GM12878 (cell line): ENCODE data around the gene ARHGAP9. TPM values are rescaled to one million over a fixed set of nuclear protein-coding genes. Genes with fewer than 3 reads are reported as not detected.

Source experiments
- ATAC-seq: fragments of 200-7000 bp; cut with Tn5 transposase; 3 replicates; pipeline ENCODE4 v1.9.1; 2020; ENCODE audit warnings: mild to moderate bottlenecking, moderate library complexity
- BruUV-seq: library from RNA; stranded (reverse); fragments of 400-500 nt; replicated peaks from 2 replicates; lab custom pipeline; 2021; lab: Mats Ljungman, UMichigan
- CTCF ChIA-PET: fragments of 300-600 bp; sonication (Branson Sonifier 250); formaldehyde crosslinking; extraction: SDS; loops from one replicate; lab custom pipeline; 2021; ENCODE audit warnings: inconsistent platforms; lab: Yijun Ruan, JAX
- POLR2A ChIA-PET: fragments of 350-600 bp; formaldehyde crosslinking; extraction: SDS; loops from one replicate; lab custom pipeline; 2021; ENCODE audit warnings: inconsistent platforms; lab: Charles Lee
- RAD21 ChIA-PET: fragments of 300-600 bp; sonication (Branson Sonifier 250); formaldehyde crosslinking; loops from one replicate; lab custom pipeline; 2023; ENCODE audit warnings: antibody characterized with exemption; ENCODE audit not compliant: unreplicated experiment; lab: Charles Lee
- SMC1A ChIA-PET: fragments of 300-600 bp; sonication (Branson Sonifier 250); formaldehyde crosslinking; loops from one replicate; lab custom pipeline; 2023; ENCODE audit not compliant: unreplicated experiment, uncharacterized antibody; lab: Charles Lee
- DNase-seq: peaks from one replicate; pipeline ENCODE4 v3.0.0-alpha.2; 2011; ENCODE audit warnings: low read depth, low spot score
- FAIRE-seq: peaks from 3 replicates; lab custom pipeline; 2011; peaks lifted over from hg19 to GRCh38; lab: Jason Lieb, UNC
- H2AFZ ChIP-seq: 2 replicates; pipeline ENCODE4 v1.6.0; 2011; ENCODE audit warnings: low read depth, low read length, control low read depth; ENCODE audit not compliant: control insufficient read depth
- H3K27ac ChIP-seq: 2 replicates; pipeline ENCODE4 v1.5.1; 2011; ENCODE audit warnings: control low read depth; ENCODE audit not compliant: control insufficient read depth, insufficient read depth
- H3K27me3 ChIP-seq, 2 experiments: replicated peaks in 1 of 2; 2 replicates each; pipeline versions ENCODE4 v1.6.0 to v1.6.1; 2011; ENCODE audit warnings: low read length in 1 of 2; ENCODE audit not compliant: control insufficient read depth in 2 of 2, insufficient read depth in 2 of 2
- H3K36me3 ChIP-seq, 2 experiments: 2 replicates each; pipeline ENCODE4 v1.5.1; 2011; ENCODE audit warnings: low read length in 1 of 2; ENCODE audit not compliant: control insufficient read depth in 2 of 2, insufficient read depth in 2 of 2
- H3K4me1 ChIP-seq: 2 replicates; pipeline ENCODE4 v1.6.1; 2011; ENCODE audit warnings: mild to moderate bottlenecking, low read length, moderate library complexity, mixed read lengths; ENCODE audit not compliant: control insufficient read depth, insufficient read depth
- H3K4me2 ChIP-seq: 2 replicates; pipeline ENCODE4 v1.6.0; 2011; ENCODE audit warnings: control low read depth; ENCODE audit not compliant: control insufficient read depth, insufficient read depth
- H3K4me3 ChIP-seq: fragments of 200-600 bp; sonication (generic); 2 replicates; pipeline ENCODE4 v1.5.1; 2016
- H3K79me2 ChIP-seq: 2 replicates; pipeline ENCODE4 v1.6.0; 2011; ENCODE audit warnings: low read length; ENCODE audit not compliant: control insufficient read depth, insufficient read depth
- H3K9ac ChIP-seq: 2 replicates; pipeline ENCODE4 v1.8.0; 2011; ENCODE audit warnings: low read length, control low read depth, mixed read lengths; ENCODE audit not compliant: control insufficient read depth, insufficient read depth
- H3K9me3 ChIP-seq: replicated peaks from 3 replicates; pipeline ENCODE4 v1.5.1; 2011; ENCODE audit warnings: mild to moderate bottlenecking, low read length; ENCODE audit not compliant: control insufficient read depth, insufficient read depth
- H4K20me1 ChIP-seq: 2 replicates; pipeline ENCODE4 v1.6.0; 2011; ENCODE audit not compliant: control insufficient read depth, insufficient read depth
- CEBPZ ChIP-seq: fragments of 150-350 bp; IDR thresholded peaks from 2 replicates; pipeline ENCODE4 v1.6.1; 2016; ENCODE audit warnings: low read depth, low read length
- CHD4 ChIP-seq: fragments of 200-600 bp; sonication (generic); IDR thresholded peaks from 2 replicates; pipeline ENCODE4 v1.6.1; 2016; ENCODE audit warnings: mild to moderate bottlenecking
- DPF2 ChIP-seq: fragments of 450-650 bp; IDR thresholded peaks from 2 replicates; pipeline ENCODE4 v1.6.1; 2017; ENCODE audit warnings: mild to moderate bottlenecking
- E2F8 ChIP-seq: fragments of 450-650 bp; IDR thresholded peaks from 2 replicates; pipeline ENCODE4 v1.6.1; 2018; ENCODE audit warnings: mild to moderate bottlenecking, low read depth, moderate library complexity; ENCODE audit not compliant: partially characterized antibody
- EP300 ChIP-seq, 2 experiments: fragments of 150-350 bp in 1 of 2; IDR thresholded peaks; 2 replicates each; pipeline ENCODE4 v1.6.1; 2011 to 2012; ENCODE audit warnings: low read depth in 2 of 2, low read length in 2 of 2, borderline replicate concordance in 1 of 2, improper control_type of control experiment in 1 of 2, inconsistent platforms in 1 of 2; ENCODE audit not compliant: control insufficient read depth in 1 of 2
- EZH2 ChIP-seq: IDR thresholded peaks from 2 replicates; pipeline ENCODE4 v1.6.1; 2012; ENCODE audit warnings: low read depth, mild to moderate bottlenecking, control low read depth, inconsistent platforms, low read length, borderline replicate concordance; ENCODE audit not compliant: control insufficient read depth
- LARP7 ChIP-seq: fragments of 450-650 bp; IDR thresholded peaks from 2 replicates; pipeline ENCODE4 v1.6.1; 2017; ENCODE audit warnings: mild to moderate bottlenecking
- MEF2B ChIP-seq: fragments of 450-650 bp; IDR thresholded peaks from 2 replicates; pipeline ENCODE4 v1.6.1; 2018; ENCODE audit warnings: mild to moderate bottlenecking, moderate library complexity; ENCODE audit not compliant: partially characterized antibody, poor library complexity, severe bottlenecking
- POLR2A ChIP-seq: IDR thresholded peaks from 2 replicates; pipeline ENCODE4 v1.6.1; 2011; ENCODE audit warnings: low read depth, mild to moderate bottlenecking, low read length
- RB1 ChIP-seq: fragments of 450-650 bp; formaldehyde crosslinking; IDR thresholded peaks from 2 replicates; pipeline ENCODE4 v1.6.1; 2017; ENCODE audit warnings: mild to moderate bottlenecking, borderline replicate concordance
- SREBF1 ChIP-seq: IDR thresholded peaks from 2 replicates; pipeline ENCODE4 v1.6.1; 2012; ENCODE audit warnings: mild to moderate bottlenecking, low read length
- YY1 ChIP-seq: IDR thresholded peaks from 2 replicates; pipeline ENCODE4 v1.6.1; 2011; ENCODE audit warnings: low read depth, mild to moderate bottlenecking, low read length
- ZBED1 ChIP-seq: IDR thresholded peaks from 2 replicates; pipeline ENCODE4 v1.6.1; 2016; ENCODE audit warnings: borderline replicate concordance
- WGBS: methylation state at CpG from one replicate; pipeline ENCODE4 v1.1.6; 2016; ENCODE audit warnings: low lambda C conversion rate; ENCODE audit not compliant: insufficient replicate concordance, insufficient coverage; ENCODE audit errors: missing lambda C conversion rate; 5-methylcytosine and 5-hydroxymethylcytosine counted together
- in situ Hi-C: fragments of 300-500 bp; cut with MboI; formaldehyde crosslinking; loops from 9 replicates; pipeline ENCODE4 v1.14.3; 2018; ENCODE audit warnings: mixed read lengths
- intact Hi-C: fragments of 100-400 bp; cut with micrococcal nuclease; formaldehyde crosslinking; loops from one replicate; pipeline ENCODE4 v1.14.2; 2022; ENCODE audit not compliant: unreplicated experiment
- polyA plus RNA-seq, 11 experiments: library from polyadenylated mRNA; depleted of rRNA in 4 of 11; unstranded in 6 of 11; stranded (reverse) in 5 of 11; fragments of >200 nt; fragmentation: Nextera tagmentation in 4 of 11; fragmentation: Illumina TruSeq in 1 of 11; extraction: Ambion mirVana in 4 of 11; extraction: Trizol in 1 of 11; gene quantifications; 1 replicate in 1 of 11; 2 replicates in 10 of 11; pipeline versions ENCODE4 v1.2.1 to v1.2.3, GENCODE V29; 2011 to 2016; ENCODE audit warnings: inconsistent platforms in 2 of 11, missing spikeins in 2 of 11, low read depth in 1 of 11
- total RNA-seq, 4 experiments: library from RNA; depleted of rRNA in 3 of 4; stranded (reverse); fragments of >200 nt in 3 of 4; fragmentation: Illumina TruSeq in 1 of 4; extraction: Trizol in 1 of 4; gene quantifications; 2 replicates each; pipeline versions ENCODE4 v1.2.1 to v1.2.3, GENCODE V29; 2013 to 2021

ARHGAP9 gene
- total and polyA plus RNA-seq, 10 of the 15 experiments (the other 5 are each of a cell fraction or from before 2014, with no cell fraction given): 19.5 to 102 (median 76.8) TPM

- H2AFZ ChIP-seq: no peak overlapping the region
- ChIA-PET CTCF (no interaction called here), SMC1A (no interaction called here)
- FAIRE-seq: no peak
- TF ChIP-seq POLR2A (peak; percentile 55), CEBPZ (no peak)
- TF ChIP-seq, all 136 proteins: peak for 1
- POLR2A ChIA-PET: no interaction called here
- H3K4me1 ChIP-seq: no peaks in the 10 kb centered on the region
- no TSS peak for BruUV-seq
- RAD21 ChIA-PET: no interaction called here
- H3K4me2 ChIP-seq: no peak overlapping the region
- in situ Hi-C loops: no loop called here
- H3K27me3 ChIP-seq: no peaks in the 10 kb centered on the region
- no peak overlapping the region for H3K9ac ChIP-seq
- H3K27ac ChIP-seq: no peak overlapping the region
- H3K9me3 ChIP-seq: no peaks in the 10 kb centered on the region
- WGBS: 95% methylated on average over 11 of the region's 11 CpGs
- no peak for DNase-seq
- H3K36me3 ChIP-seq: peaks cover 14 to 26% of the 10 kb centered on the region in 2 experiments
- intact Hi-C loops: no loop called here
- no peak for ATAC-seq
- H3K4me3 ChIP-seq: no peak overlapping the region
- no peaks in the 10 kb centered on the region for H4K20me1 ChIP-seq
- H3K79me2 ChIP-seq: no peaks in the 10 kb centered on the region
Measured at GRCh38 chr12:57500213-57500612, 20.5 kb upstream of the ARHGAP9 start.

- Histone ChIP-seq H3K4me2 (no peak overlapping the region), H3K36me3 (peaks cover 8 to 17% of the 10 kb centered on the region in 2 experiments), H3K27me3 (no peaks in the 10 kb centered on the region), H3K27ac (no peak overlapping the region), H4K20me1 (no peaks in the 10 kb centered on the region), H3K79me2 (no peaks in the 10 kb centered on the region), H3K4me3 (no peak overlapping the region), H3K4me1 (no peaks in the 10 kb centered on the region), H3K9ac (no peak overlapping the region), H2AFZ (no peak overlapping the region), H3K9me3 (no peaks in the 10 kb centered on the region)
- WGBS: 98% methylated on average over 4 of the region's 4 CpGs
- FAIRE-seq (no peak), DNase-seq (no peak), ATAC-seq (no peak)
- in situ Hi-C loops (no loop called here), intact Hi-C loops (no loop called here)
- ChIA-PET RAD21 (interaction anchor here (0.7 kb wide), 1 partner anchor 148 kb away, joined by 3 read pairs; no protein-coding TSS in a partner anchor), POLR2A (interaction anchor here (0.6 kb wide), 1 partner anchor 10 kb away, joined by 3 read pairs; no protein-coding TSS in a partner anchor), CTCF (no interaction called here), SMC1A (no interaction called here)
- BruUV-seq: no TSS peak
- no peak for TF ChIP-seq EP300 (IDR thresholded peaks at IDR 0.05; ENCODE audit: borderline replicate concordance in 1 of 2, control insufficient read depth in 1 of 2, low read depth in 2 of 2, low read length in 2 of 2)
- TF ChIP-seq DPF2: no peak
- TF ChIP-seq MEF2B: no peak
- no peak for TF ChIP-seq SREBF1
- no peak for TF ChIP-seq ZBED1
- no peak for TF ChIP-seq YY1
- TF ChIP-seq E2F8: no peak
- TF ChIP-seq RB1: no peak
- TF ChIP-seq CHD4: no peak
- no peak for TF ChIP-seq LARP7
- no peak for TF ChIP-seq EZH2
Measured at GRCh38 chr12:57498571-57498970, 18.9 kb upstream of the ARHGAP9 start.
